Testis (tissue), 3 donors: Measurements from ENCODE around the gene PRSS37. TPM values are rescaled to one million over a fixed set of nuclear protein-coding genes. Genes with fewer than 3 reads are reported as not detected.
"Not testable (repeated sequence)": the region's sequence is repeated elsewhere in the genome, so short reads cannot be mapped to it uniquely, and the experiment has no call there.

ENCODE experiments used
- DNase-seq: peaks from one replicate; pipeline ENCODE4 v3.0.0-alpha.2; 2019
- H3K27ac ChIP-seq, 2 donors: fragments of 200-600 bp; sonication (generic); one replicate each; pipeline ENCODE4 v1.5.1; 2019
- H3K27me3 ChIP-seq: fragments of 200-600 bp; sonication (generic); one replicate; pipeline ENCODE4 v1.5.1; 2019
- H3K36me3 ChIP-seq: fragments of 200-600 bp; sonication (generic); one replicate; pipeline ENCODE4 v1.5.1; 2017; ENCODE audit warnings: low read depth; ENCODE audit errors: missing control alignments
- H3K4me1 ChIP-seq: fragments of 200-600 bp; sonication (generic); one replicate; pipeline ENCODE4 v1.5.1; 2019
- H3K4me3 ChIP-seq, 2 donors: fragments of 200-600 bp; sonication (generic); one replicate each; pipeline ENCODE4 v1.5.1; 2017 to 2019
- H3K9me3 ChIP-seq: fragments of 200-600 bp; sonication (generic); one replicate; pipeline ENCODE4 v1.5.1; 2017
- CTCF ChIP-seq, 3 experiments: fragments of 450-650 bp in 2 of 3; fragments of 200-600 bp in 1 of 3; sonication (generic) in 1 of 3; IDR thresholded peaks; one replicate each; pipeline ENCODE4 v1.5.1; 2016 to 2019; ENCODE audit warnings: antibody characterized with exemption in 3 of 3, mild to moderate bottlenecking in 2 of 3, moderate library complexity in 1 of 3
- POLR2A ChIP-seq: fragments of 450-650 bp; IDR thresholded peaks from one replicate; pipeline ENCODE4 v1.6.1; 2017; ENCODE audit warnings: antibody characterized with exemption, mild to moderate bottlenecking, moderate library complexity
- WGBS, 2 donors: methylation state at CpG; one replicate each; pipeline ENCODE4 v1.1.5; 2018; 5-methylcytosine and 5-hydroxymethylcytosine counted together
- intact Hi-C: fragments of 100-400 bp; cut with DNase I; formaldehyde crosslinking; loops from one replicate; pipeline ENCODE4 v1.15.1; 2023; ENCODE audit warnings: low total_unique reads
- polyA plus RNA-seq: library from polyadenylated mRNA; stranded (reverse); fragments of 350-450 nt; fragmentation: Illumina TruSeq; extraction: RNeasy Lipid Tissue Mini Kit (QIAGEN cat#74804); gene quantifications from one replicate; pipeline ENCODE4 v1.2.3, GENCODE V29; 2014; ENCODE audit warnings: low read depth, low replicate concordance; ENCODE audit not compliant: insufficient read depth
- total RNA-seq, 2 donors: library from RNA; depleted of rRNA; stranded (reverse); fragments of >200 nt; gene quantifications; one replicate each; pipeline ENCODE4 v1.2.3, GENCODE V29; 2016

The PRSS37 gene
- total and polyA plus RNA-seq, 3 donors from 2014 or later: 17.1 to 54.7 (median 38.6) TPM

GRCh38 chr7:141840708-141841107 lies 577 bp downstream of the PRSS37 start:
- WGBS, 2 donors: 91 to 93% methylated on average over 5 of the region's 5 CpGs
- intact Hi-C loops: no loop called here
- no peak overlapping the region for H3K4me3 ChIP-seq
- no peaks in the 10 kb centered on the region for H3K36me3 ChIP-seq
- TF ChIP-seq POLR2A (no peak), CTCF (IDR thresholded peaks at IDR 0.05) (no peak)
- H3K4me1 ChIP-seq: no peaks in the 10 kb centered on the region
- H3K27ac ChIP-seq: no peak overlapping the region
- no peaks in the 10 kb centered on the region for H3K9me3 ChIP-seq
- no peaks in the 10 kb centered on the region for H3K27me3 ChIP-seq
- DNase-seq: no peak

- no peak for DNase-seq
- no peak for TF ChIP-seq CTCF (IDR thresholded peaks at IDR 0.05)
- TF ChIP-seq POLR2A: no peak
Observed at GRCh38 chr7:141839256-141839655, 2.0 kb downstream of the PRSS37 start.

GRCh38 chr7:141838581-141838980 lies 2.7 kb downstream of the PRSS37 start:
- Histone ChIP-seq H3K27me3 (no peaks in the 10 kb centered on the region), H3K4me3 (no peak overlapping the region), H3K27ac (no peak overlapping the region), H3K36me3 (no peaks in the 10 kb centered on the region), H3K4me1 (no peaks in the 10 kb centered on the region), H3K9me3 (no peaks in the 10 kb centered on the region)
- 67 to 95% methylated on average over 1 of the region's 1 CpG for WGBS, 2 donors
- intact Hi-C loops: no loop called here
- no peak for DNase-seq
- TF ChIP-seq CTCF (IDR thresholded peaks at IDR 0.05) (no peak), POLR2A (no peak)

More at GRCh38 chr7:141839256-141839655, 2.0 kb downstream of the PRSS37 start:
- H3K4me3 ChIP-seq: no peak overlapping the region
- no peaks in the 10 kb centered on the region for H3K36me3 ChIP-seq
- H3K27ac ChIP-seq: no peak overlapping the region
- intact Hi-C loops: no loop called here
- H3K27me3 ChIP-seq: no peaks in the 10 kb centered on the region
- WGBS, 2 donors: 92% methylated on average over 4 of the region's 4 CpGs
- no peaks in the 10 kb centered on the region for H3K9me3 ChIP-seq
- H3K4me1 ChIP-seq: no peaks in the 10 kb centered on the region

GRCh38 chr7:141837683-141838082 lies 3.6 kb downstream of the PRSS37 start:
- no peak for DNase-seq
- Histone ChIP-seq H3K4me3 (no peak overlapping the region), H3K36me3 (no peaks in the 10 kb centered on the region), H3K9me3 (no peaks in the 10 kb centered on the region), H3K4me1 (no peaks in the 10 kb centered on the region), H3K27ac (no peak overlapping the region), H3K27me3 (no peaks in the 10 kb centered on the region)
- intact Hi-C loops: no loop called here
- no peak for TF ChIP-seq POLR2A
- no peak for TF ChIP-seq CTCF (IDR thresholded peaks at IDR 0.05)
- WGBS, 2 donors: 93 to 98% methylated on average over 4 to 5 of the region's 5 CpGs

GRCh38 chr7:141822432-141822831 lies 18.9 kb downstream of the PRSS37 start:
- not testable (repeated sequence) for H3K9me3 ChIP-seq, H3K27me3 ChIP-seq

More at GRCh38 chr7:141822432-141822831, 18.9 kb downstream of the PRSS37 start:
- H3K4me1 ChIP-seq, H3K36me3 ChIP-seq, H3K4me3 ChIP-seq, DNase-seq, H3K27ac ChIP-seq, intact Hi-C loops: not testable (repeated sequence)
